ENCODE measurements around the gene APCDD1L. TPM values are rescaled to one million over a fixed set of nuclear protein-coding genes. Genes with fewer than 3 reads are reported as not detected.
"Not testable (repeated sequence)": the region's sequence is repeated elsewhere in the genome, so short reads cannot be mapped to it uniquely, and the experiment has no call there.

APCDD1L gene
- total RNA-seq, 1 experiment from 2014 or later = not detected

- no peak for DNase-seq (ENCODE audit: low spot score)
These were observed 622 bp downstream of the APCDD1L start for GRCh38 chr20:58514321-58515232.

- no peak for DNase-seq (ENCODE audit: low spot score)
These were observed 1.5 kb downstream of the APCDD1L start for GRCh38 chr20:58513580-58514285.

GRCh38 chr20:58512808-58513552 lies 2.2 kb downstream of the APCDD1L start:
- DNase-seq (ENCODE audit: low spot score) = no peak

- no peak for DNase-seq (ENCODE audit: low spot score)
These were observed 3.3 kb downstream of the APCDD1L start for GRCh38 chr20:58511861-58512260.

GRCh38 chr20:58511364-58511763 lies 3.8 kb downstream of the APCDD1L start:
- no peak for DNase-seq (ENCODE audit: low spot score)

GRCh38 chr20:58510921-58511320 lies 4.3 kb downstream of the APCDD1L start:
- DNase-seq (ENCODE audit: low spot score) = no peak

- no peak for DNase-seq (ENCODE audit: low spot score)
These were observed 6.3 kb downstream of the APCDD1L start for GRCh38 chr20:58508762-58509395.

GRCh38 chr20:58506999-58507398 lies 8.2 kb downstream of the APCDD1L start:
- DNase-seq (ENCODE audit: low spot score) = not testable (repeated sequence)

- no peak for DNase-seq (ENCODE audit: low spot score)
These were observed 10.6 kb downstream of the APCDD1L start for GRCh38 chr20:58504566-58504965.

GRCh38 chr20:58503668-58504067 lies 11.5 kb downstream of the APCDD1L start:
- DNase-seq (ENCODE audit: low spot score) = no peak

- no peak for DNase-seq (ENCODE audit: low spot score)
These were observed 14.9 kb downstream of the APCDD1L start for GRCh38 chr20:58500256-58500655.

GRCh38 chr20:58498470-58499068 lies 16.6 kb downstream of the APCDD1L start:
- no peak for DNase-seq (ENCODE audit: low spot score)

GRCh38 chr20:58497724-58498469 lies 17.3 kb downstream of the APCDD1L start:
- no peak for DNase-seq (ENCODE audit: low spot score)

- no peak for DNase-seq (ENCODE audit: low spot score)
These were observed 18.0 kb downstream of the APCDD1L start for GRCh38 chr20:58497076-58497641.

- DNase-seq (ENCODE audit: low spot score) = no peak
These were observed 18.8 kb downstream of the APCDD1L start for GRCh38 chr20:58496429-58496769.

- DNase-seq (ENCODE audit: low spot score) = no peak
These were observed 19.4 kb downstream of the APCDD1L start for GRCh38 chr20:58495623-58496428.

GRCh38 chr20:58494923-58495622 lies 20.1 kb downstream of the APCDD1L start:
- no peak for DNase-seq (ENCODE audit: low spot score)

- DNase-seq (ENCODE audit: low spot score) = no peak
These were observed 22.2 kb downstream of the APCDD1L start for GRCh38 chr20:58492795-58493524.
